ENCODE data around the gene STAT1.
"Not testable (repeated sequence)": the region's sequence is repeated elsewhere in the genome, so short reads cannot be mapped to it uniquely, and the experiment has no call there.

STAT1 gene

GRCh38 chr2:191003405-191004309 lies 10.3 kb downstream of the STAT1 start:
- no peak for DNase-seq

GRCh38 chr2:191001624-191002023 lies 12.3 kb downstream of the STAT1 start:
- no peak for DNase-seq

GRCh38 chr2:191001032-191001431 lies 12.9 kb downstream of the STAT1 start:
- no peak for DNase-seq

GRCh38 chr2:190999949-191000665 lies 13.9 kb downstream of the STAT1 start:
- no peak for DNase-seq

GRCh38 chr2:190999058-190999457 lies 14.9 kb downstream of the STAT1 start:
- no peak for DNase-seq

- no peak for DNase-seq
These were observed 16.4 kb downstream of the STAT1 start for GRCh38 chr2:190997526-190998113.

GRCh38 chr2:190996947-190997346 lies 17.0 kb downstream of the STAT1 start:
- no peak for DNase-seq

GRCh38 chr2:190996338-190996946 lies 17.5 kb downstream of the STAT1 start:
- DNase-seq, result peak; percentile 66

GRCh38 chr2:190995315-190995714 lies 18.7 kb downstream of the STAT1 start:
- not testable (repeated sequence) for DNase-seq

GRCh38 chr2:190994148-190994547 lies 19.8 kb downstream of the STAT1 start:
- no peak for DNase-seq

- DNase-seq, result no peak
These were observed 20.7 kb downstream of the STAT1 start for GRCh38 chr2:190993292-190993643.

GRCh38 chr2:190990132-190990531 lies 23.8 kb downstream of the STAT1 start:
- DNase-seq, result no peak

- DNase-seq, result no peak
These were observed 25.1 kb downstream of the STAT1 start for GRCh38 chr2:190988910-190989309.

GRCh38 chr2:190987938-190988337 lies 26.0 kb downstream of the STAT1 start:
- no peak for DNase-seq

GRCh38 chr2:190987116-190987515 lies 26.9 kb downstream of the STAT1 start:
- no peak for DNase-seq

GRCh38 chr2:190986221-190986953 lies 27.6 kb downstream of the STAT1 start:
- no peak for DNase-seq

- DNase-seq, result no peak
These were observed 29.4 kb downstream of the STAT1 start for GRCh38 chr2:190984595-190984994.

- no peak for DNase-seq
These were observed 31.5 kb downstream of the STAT1 start for GRCh38 chr2:190982262-190983034.

- DNase-seq, result no peak
These were observed 32.2 kb downstream of the STAT1 start for GRCh38 chr2:190981733-190982132.

GRCh38 chr2:190981333-190981732 lies 32.6 kb downstream of the STAT1 start:
- DNase-seq, result no peak

GRCh38 chr2:190980630-190981209 lies 33.3 kb downstream of the STAT1 start:
- no peak for DNase-seq
